HG03432 (cell line): ENCODE data around the gene CDKAL1.

ENCODE experiments used
- ATAC-seq: cut with Tn5 transposase; IDR thresholded peaks from one replicate; pipeline ENCODE4 v1.9.1; 2021; ENCODE audit warnings: mild to moderate bottlenecking, moderate library complexity; ENCODE audit not compliant: unreplicated experiment

Gene CDKAL1

GRCh38 chr6:20946022-20946421, 411.8 kb downstream of the CDKAL1 start:
- ATAC-seq: peak; percentile 98

- ATAC-seq: no peak
Observed at GRCh38 chr6:20946890-20947289, 412.6 kb downstream of the CDKAL1 start.

GRCh38 chr6:20947977-20948376, 413.7 kb downstream of the CDKAL1 start:
- no peak for ATAC-seq

- ATAC-seq: no peak
Observed at GRCh38 chr6:20948556-20948955, 414.3 kb downstream of the CDKAL1 start.

- ATAC-seq: no peak
Observed at GRCh38 chr6:20949138-20949537, 414.9 kb downstream of the CDKAL1 start.

- ATAC-seq: no peak
Observed at GRCh38 chr6:20952699-20953474, 418.6 kb downstream of the CDKAL1 start.

GRCh38 chr6:20954315-20954714, 420.1 kb downstream of the CDKAL1 start:
- ATAC-seq: no peak

- ATAC-seq: no peak
Observed at GRCh38 chr6:20955131-20955530, 420.9 kb downstream of the CDKAL1 start.

- no peak for ATAC-seq
Observed at GRCh38 chr6:20955751-20956150, 421.5 kb downstream of the CDKAL1 start.

- ATAC-seq: no peak
Observed at GRCh38 chr6:20960067-20960466, 425.8 kb downstream of the CDKAL1 start.

GRCh38 chr6:20965276-20965675, 431.0 kb downstream of the CDKAL1 start:
- ATAC-seq: no peak

- no peak for ATAC-seq
Observed at GRCh38 chr6:20965915-20966314, 431.7 kb downstream of the CDKAL1 start.

GRCh38 chr6:20969551-20969950, 435.3 kb downstream of the CDKAL1 start:
- ATAC-seq: no peak

- ATAC-seq: no peak
Observed at GRCh38 chr6:20976391-20976918, 442.2 kb downstream of the CDKAL1 start.

- peak; percentile 87 for ATAC-seq
Observed at GRCh38 chr6:20978151-20978614, 443.9 kb downstream of the CDKAL1 start.

GRCh38 chr6:20979076-20979475, 444.8 kb downstream of the CDKAL1 start:
- no peak for ATAC-seq

GRCh38 chr6:20983961-20984360, 449.7 kb downstream of the CDKAL1 start:
- ATAC-seq: no peak

GRCh38 chr6:20985821-20986220, 451.6 kb downstream of the CDKAL1 start:
- no peak for ATAC-seq

GRCh38 chr6:20991910-20992309, 457.7 kb downstream of the CDKAL1 start:
- ATAC-seq: no peak

GRCh38 chr6:20996099-20996498, 461.8 kb downstream of the CDKAL1 start:
- ATAC-seq: no peak

- ATAC-seq: no peak
Observed at GRCh38 chr6:20997143-20997769, 463.0 kb downstream of the CDKAL1 start.

GRCh38 chr6:20997770-20998147, 463.5 kb downstream of the CDKAL1 start:
- ATAC-seq: no peak
